Mammary epithelial cell (primary cell): ENCODE results near the gene DSCAML1.

Experiments used
- EZH2 ChIP-seq: IDR thresholded peaks from 2 replicates; pipeline ENCODE4 v1.6.1; 2012; ENCODE audit warnings: low read length, inconsistent platforms, borderline replicate concordance
- TF ChIP-seq, protein P1 (sequence below), 2 donors: IDR thresholded peaks in 1 of 2; conservative IDR thresholded peaks in 1 of 2; 2 replicates each; pipeline ENCODE4 v1.5.1; 2011 to 2012; ENCODE audit warnings: inconsistent platforms in 2 of 2, low read length in 2 of 2, mild to moderate bottlenecking in 2 of 2, control low read depth in 1 of 2, low read depth in 1 of 2; ENCODE audit not compliant: insufficient read depth in 1 of 2; ENCODE audit errors: extremely low read depth in 1 of 2

GRCh38 chr11:117546431-117547194, 250.4 kb downstream of the DSCAML1 start:
- TF ChIP-seq, protein P1, sequence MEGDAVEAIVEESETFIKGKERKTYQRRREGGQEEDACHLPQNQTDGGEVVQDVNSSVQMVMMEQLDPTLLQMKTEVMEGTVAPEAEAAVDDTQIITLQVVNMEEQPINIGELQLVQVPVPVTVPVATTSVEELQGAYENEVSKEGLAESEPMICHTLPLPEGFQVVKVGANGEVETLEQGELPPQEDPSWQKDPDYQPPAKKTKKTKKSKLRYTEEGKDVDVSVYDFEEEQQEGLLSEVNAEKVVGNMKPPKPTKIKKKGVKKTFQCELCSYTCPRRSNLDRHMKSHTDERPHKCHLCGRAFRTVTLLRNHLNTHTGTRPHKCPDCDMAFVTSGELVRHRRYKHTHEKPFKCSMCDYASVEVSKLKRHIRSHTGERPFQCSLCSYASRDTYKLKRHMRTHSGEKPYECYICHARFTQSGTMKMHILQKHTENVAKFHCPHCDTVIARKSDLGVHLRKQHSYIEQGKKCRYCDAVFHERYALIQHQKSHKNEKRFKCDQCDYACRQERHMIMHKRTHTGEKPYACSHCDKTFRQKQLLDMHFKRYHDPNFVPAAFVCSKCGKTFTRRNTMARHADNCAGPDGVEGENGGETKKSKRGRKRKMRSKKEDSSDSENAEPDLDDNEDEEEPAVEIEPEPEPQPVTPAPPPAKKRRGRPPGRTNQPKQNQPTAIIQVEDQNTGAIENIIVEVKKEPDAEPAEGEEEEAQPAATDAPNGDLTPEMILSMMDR (conservative IDR thresholded peaks at IDR 0.05 in 1 of 2, IDR thresholded peaks at IDR 0.05 in 1 of 2; ENCODE audit: extremely low read depth in 1 of 2, insufficient read depth in 1 of 2, low read depth in 1 of 2, low read length in 2 of 2): no peak
- TF ChIP-seq EZH2: no peak
